Naive thymus-derived CD4-positive, alpha-beta T cell (primary cell): Measurements from ENCODE around the gene KRTDAP. TPM values are rescaled to one million over a fixed set of nuclear protein-coding genes. Genes with fewer than 3 reads are reported as not detected.

Experiments used
- ATAC-seq: fragments of 150-1000 bp; cut with Tn5 transposase; 2 replicates; pipeline ENCODE4 v1.10.0; 2021; ENCODE audit warnings: mild to moderate bottlenecking, moderate library complexity
- CTCF ChIA-PET: fragments of 350-600 bp; sonication (Branson Sonifier 250); formaldehyde crosslinking; loops from one replicate; lab custom pipeline; 2021; ENCODE audit warnings: antibody characterized with exemption; lab: Charles Lee
- POLR2A ChIA-PET: fragments of 350-600 bp; sonication (Branson Sonifier 250); formaldehyde crosslinking; loops from one replicate; lab custom pipeline; 2021; ENCODE audit warnings: antibody characterized with exemption, inconsistent platforms; lab: Charles Lee
- DNase-seq, 9 donors: peaks; one replicate each; pipeline versions ENCODE4 v3.0.0 to v3.0.0-alpha.2; 2020 to 2022; ENCODE audit warnings: mixed read lengths in 1 of 9
- H3K27ac ChIP-seq: one replicate; pipeline ENCODE4 v1.7.0; 2013; ENCODE audit warnings: mild to moderate bottlenecking, low read depth, low read length, moderate library complexity
- H3K27me3 ChIP-seq, 2 donors: one replicate each; pipeline ENCODE4 v1.7.0; 2013; ENCODE audit warnings: low read length in 2 of 2, mild to moderate bottlenecking in 2 of 2, moderate library complexity in 2 of 2; ENCODE audit not compliant: control insufficient read depth in 2 of 2, insufficient read depth in 2 of 2
- H3K36me3 ChIP-seq, 3 experiments: 1 replicate in 2 of 3; 2 replicates in 1 of 3; pipeline ENCODE4 v1.7.0; 2013; ENCODE audit warnings: low read length in 3 of 3, mild to moderate bottlenecking in 3 of 3, moderate library complexity in 1 of 3; ENCODE audit not compliant: insufficient read depth in 3 of 3, control insufficient read depth in 2 of 3
- H3K4me1 ChIP-seq, 2 donors: one replicate each; pipeline ENCODE4 v1.7.0; 2013; ENCODE audit warnings: low read length in 2 of 2, mild to moderate bottlenecking in 2 of 2, moderate library complexity in 1 of 2; ENCODE audit not compliant: control insufficient read depth in 2 of 2, insufficient read depth in 2 of 2
- H3K4me3 ChIP-seq: 2 replicates; pipeline ENCODE4 v1.7.0; 2013; ENCODE audit warnings: mild to moderate bottlenecking, low read length
- H3K9me3 ChIP-seq, 3 experiments: 1 replicate in 2 of 3; 2 replicates in 1 of 3; pipeline ENCODE4 v1.7.0; 2013; ENCODE audit warnings: low read length in 3 of 3; ENCODE audit not compliant: control insufficient read depth in 2 of 3
- H3K27ac Mint-ChIP-seq, 9 donors: one replicate each; pipeline ENCODE4 v1.8.0; 2020 to 2022; ENCODE audit warnings: mixed read lengths in 9 of 9, mild to moderate bottlenecking in 8 of 9, moderate library complexity in 5 of 9, inconsistent platforms in 2 of 9
- H3K27me3 Mint-ChIP-seq, 5 donors: one replicate each; pipeline ENCODE4 v1.8.0; 2021 to 2022; ENCODE audit warnings: mixed read lengths in 5 of 5, mild to moderate bottlenecking in 1 of 5
- H3K36me3 Mint-ChIP-seq, 5 donors: one replicate each; pipeline ENCODE4 v1.8.0; 2020 to 2022; ENCODE audit warnings: mixed read lengths in 5 of 5, mild to moderate bottlenecking in 3 of 5, inconsistent platforms in 1 of 5
- H3K4me1 Mint-ChIP-seq, 7 donors: one replicate each; pipeline ENCODE4 v1.8.0; 2020 to 2022; ENCODE audit warnings: mixed read lengths in 7 of 7, mild to moderate bottlenecking in 3 of 7, inconsistent platforms in 1 of 7
- H3K4me3 Mint-ChIP-seq, 10 donors: one replicate each; pipeline ENCODE4 v1.8.0; 2020 to 2022; ENCODE audit warnings: mild to moderate bottlenecking in 10 of 10, mixed read lengths in 10 of 10, moderate library complexity in 6 of 10, inconsistent platforms in 2 of 10
- H3K9me3 Mint-ChIP-seq, 11 donors: one replicate each; pipeline ENCODE4 v1.8.0; 2020 to 2022; ENCODE audit warnings: mixed read lengths in 11 of 11, mild to moderate bottlenecking in 4 of 11, inconsistent platforms in 1 of 11, moderate library complexity in 1 of 11
- intact Hi-C, 2 donors: fragments of 100-400 bp; cut with micrococcal nuclease; formaldehyde crosslinking; loops; one replicate each; pipeline ENCODE4 v1.15.1; 2023
- polyA plus RNA-seq, 2 donors: library from polyadenylated mRNA; unstranded; fragments of 300-500 nt; fragmentation: Illumina TruSeq; gene quantifications; one replicate each; pipeline ENCODE4 v1.2.3, GENCODE V29; 2021
- total RNA-seq, 6 experiments: library from RNA in 5 of 6; stranded (reverse) in 5 of 6; gene quantifications; 1 replicate in 5 of 6; 2 replicates in 1 of 6; pipeline ENCODE4 v1.2.3 and lab custom pipeline; 2021 to 2026

The KRTDAP gene
- total and polyA plus RNA-seq, 7 experiments from 2014 or later, result not detected

DNA sequence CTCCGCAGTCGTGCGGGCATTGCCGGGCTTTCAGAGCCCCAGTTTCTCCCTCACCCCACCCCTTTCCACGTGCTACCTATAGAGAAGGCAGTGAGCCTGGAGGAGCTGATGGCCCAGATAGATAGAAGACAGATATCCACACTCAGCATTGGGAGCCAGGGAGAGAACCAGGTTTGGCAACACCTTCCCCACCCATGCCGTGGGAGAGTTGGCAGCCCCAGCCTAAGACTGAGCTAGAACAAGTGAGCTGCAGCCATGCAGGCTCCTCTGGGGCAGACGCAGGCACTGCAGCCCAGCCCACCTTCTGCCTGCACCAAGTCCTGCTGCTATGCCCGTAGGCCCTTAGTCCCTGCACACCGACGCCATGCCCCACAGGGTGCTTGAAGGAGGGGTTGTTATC is 10.3 kb upstream of the KRTDAP start:
- H3K27me3 Mint-ChIP-seq, result peaks cover 0 to 18% (median 5%) of the 10 kb centered on the region in 5 donors
- Histone ChIP-seq H3K4me1 (no peaks in the 10 kb centered on the region), H3K36me3 (no peaks in the 10 kb centered on the region), H3K27ac (no peak overlapping the region), H3K9me3 (no peaks in the 10 kb centered on the region), H3K4me3 (no peak overlapping the region), H3K27me3 (no peaks in the 10 kb centered on the region)
- no peaks in the 10 kb centered on the region for H3K9me3 Mint-ChIP-seq
- ATAC-seq (no peak), DNase-seq (no peak)
- H3K4me1 Mint-ChIP-seq, result peaks cover 0 to 3% (median 0%) of the 10 kb centered on the region in 7 donors
- no peaks in the 10 kb centered on the region for H3K36me3 Mint-ChIP-seq
- H3K4me3 Mint-ChIP-seq, result no peak overlapping the region
- ChIA-PET POLR2A (no interaction called here), CTCF (interaction anchor here (0.5 kb wide), 1 partner anchor 146 kb away, joined by 3 read pairs; no protein-coding TSS in a partner anchor)
- intact Hi-C loops, result no loop called here
- H3K27ac Mint-ChIP-seq, result no peak overlapping the region

DNA sequence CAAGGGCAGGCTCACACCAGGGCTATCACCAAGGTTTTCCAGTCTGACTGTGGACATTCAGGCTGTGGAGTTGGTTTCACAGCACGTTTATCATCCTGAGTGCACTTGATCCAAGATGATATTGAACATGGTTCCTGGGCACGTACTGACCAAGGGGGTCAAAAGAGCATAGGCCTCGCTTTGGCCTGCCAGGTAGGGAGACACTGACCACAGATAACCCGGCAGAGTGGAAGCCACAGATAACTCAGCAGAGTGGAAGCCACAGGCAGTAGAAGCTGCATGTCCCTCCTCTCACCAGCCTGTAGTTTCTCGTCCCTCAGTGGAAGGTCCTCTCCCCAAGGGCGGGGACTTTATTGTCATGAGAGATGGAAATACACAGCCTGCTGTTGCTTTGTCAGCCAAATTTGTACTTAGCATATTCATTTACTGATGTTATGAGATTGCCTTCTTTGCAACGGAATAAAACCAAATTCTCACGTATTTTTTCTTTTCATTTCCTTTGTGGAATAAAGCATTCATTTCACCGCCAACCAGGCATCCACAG is 8.8 kb upstream of the KRTDAP start:
- no peaks in the 10 kb centered on the region for H3K27me3 ChIP-seq
- CTCF ChIA-PET, result no interaction called here
- no peaks in the 10 kb centered on the region for H3K36me3 ChIP-seq
- Mint-ChIP-seq H3K27me3 (peaks cover 0 to 10% (median 5%) of the 10 kb centered on the region in 5 donors), H3K4me1 (peaks cover 0 to 11% (median 6%) of the 10 kb centered on the region in 7 donors), H3K4me3 (no peak overlapping the region), H3K36me3 (no peaks in the 10 kb centered on the region), H3K9me3 (no peaks in the 10 kb centered on the region), H3K27ac (no peak overlapping the region)
- POLR2A ChIA-PET, result no interaction called here
- no peak overlapping the region for H3K4me3 ChIP-seq
- H3K9me3 ChIP-seq, result no peaks in the 10 kb centered on the region
- DNase-seq (no peak), ATAC-seq (no peak)
- intact Hi-C loops, result loop anchor here in 1 of 2 donors (10.0 kb wide), 1 partner anchor 434 kb away; no protein-coding TSS in a partner anchor
- H3K4me1 ChIP-seq, result no peaks in the 10 kb centered on the region
- H3K27ac ChIP-seq, result no peak overlapping the region

DNA sequence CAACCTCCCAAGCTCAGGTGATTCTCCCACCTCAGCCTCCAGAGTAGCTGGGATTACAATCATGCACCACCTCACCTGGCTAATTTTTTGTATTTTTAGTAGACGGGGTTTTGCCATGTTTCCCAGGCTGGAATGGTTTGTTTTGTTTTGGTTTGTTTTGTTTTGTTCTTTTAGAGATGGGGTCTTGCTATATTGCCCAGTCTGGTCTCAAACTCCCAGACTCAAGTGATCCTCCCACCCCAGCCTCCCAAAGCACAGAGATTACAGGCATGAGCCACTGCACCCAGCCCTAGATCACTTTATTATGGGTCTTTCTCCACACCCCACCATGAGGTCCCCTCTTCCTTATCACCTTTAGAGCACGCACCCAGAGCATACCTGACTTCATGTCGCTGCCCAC is 8.0 kb upstream of the KRTDAP start:
- DNase-seq, result no peak
- H3K4me3 Mint-ChIP-seq, result no peak overlapping the region
- no peaks in the 10 kb centered on the region for H3K27me3 ChIP-seq
- CTCF ChIA-PET, result interaction anchor here (1.6 to 2.5 kb wide), 2 partner anchors 12 to 145 kb away, joined by 4 to 9 read pairs; no protein-coding TSS in a partner anchor
- H3K27ac Mint-ChIP-seq, result no peak overlapping the region
- H3K27me3 Mint-ChIP-seq, result peaks cover 0 to 8% (median 5%) of the 10 kb centered on the region in 5 donors
- H3K9me3 ChIP-seq, result no peaks in the 10 kb centered on the region
- no peaks in the 10 kb centered on the region for H3K4me1 ChIP-seq
- no peak for ATAC-seq
- H3K36me3 ChIP-seq, result no peaks in the 10 kb centered on the region
- H3K36me3 Mint-ChIP-seq, result no peaks in the 10 kb centered on the region
- H3K4me3 ChIP-seq, result no peak overlapping the region
- no peaks in the 10 kb centered on the region for H3K9me3 Mint-ChIP-seq
- H3K27ac ChIP-seq, result no peak overlapping the region
- POLR2A ChIA-PET, result interaction anchor here (0.7 kb wide), 1 partner anchor 65 kb away, joined by 3 read pairs; no protein-coding TSS in a partner anchor
- intact Hi-C loops, result loop anchor here in 1 of 2 donors (10.0 kb wide), 1 partner anchor 433 kb away; no protein-coding TSS in a partner anchor
- peaks cover 0 to 11% (median 6%) of the 10 kb centered on the region in 7 donors for H3K4me1 Mint-ChIP-seq

- Mint-ChIP-seq H3K36me3 (no peaks in the 10 kb centered on the region), H3K4me1 (peaks cover 0 to 11% (median 6%) of the 10 kb centered on the region in 7 donors), H3K9me3 (no peaks in the 10 kb centered on the region), H3K27me3 (peaks cover 0 to 6% (median 5%) of the 10 kb centered on the region in 5 donors), H3K27ac (no peak overlapping the region), H3K4me3 (no peak overlapping the region)
- H3K4me1 ChIP-seq, result no peaks in the 10 kb centered on the region
- ChIA-PET CTCF (interaction anchor here (1.3 to 2.5 kb wide), 3 partner anchors 9 to 144 kb away, joined by 4 to 9 read pairs (median 5); no protein-coding TSS in a partner anchor), POLR2A (interaction anchor here (0.5 kb wide), 1 partner anchor 337 kb away, joined by 3 read pairs; no protein-coding TSS in a partner anchor)
- no peaks in the 10 kb centered on the region for H3K9me3 ChIP-seq
- intact Hi-C loops, result loop anchor here in 1 of 2 donors (10.0 kb wide), 1 partner anchor 433 kb away; no protein-coding TSS in a partner anchor
- ATAC-seq, result no peak
- H3K36me3 ChIP-seq, result no peaks in the 10 kb centered on the region
- DNase-seq, result no peak
- H3K27me3 ChIP-seq, result no peaks in the 10 kb centered on the region
- H3K27ac ChIP-seq, result no peak overlapping the region
- H3K4me3 ChIP-seq, result no peak overlapping the region
These were observed 7.1 kb upstream of the KRTDAP start for GRCh38 chr19:35497406-35497805.

DNA sequence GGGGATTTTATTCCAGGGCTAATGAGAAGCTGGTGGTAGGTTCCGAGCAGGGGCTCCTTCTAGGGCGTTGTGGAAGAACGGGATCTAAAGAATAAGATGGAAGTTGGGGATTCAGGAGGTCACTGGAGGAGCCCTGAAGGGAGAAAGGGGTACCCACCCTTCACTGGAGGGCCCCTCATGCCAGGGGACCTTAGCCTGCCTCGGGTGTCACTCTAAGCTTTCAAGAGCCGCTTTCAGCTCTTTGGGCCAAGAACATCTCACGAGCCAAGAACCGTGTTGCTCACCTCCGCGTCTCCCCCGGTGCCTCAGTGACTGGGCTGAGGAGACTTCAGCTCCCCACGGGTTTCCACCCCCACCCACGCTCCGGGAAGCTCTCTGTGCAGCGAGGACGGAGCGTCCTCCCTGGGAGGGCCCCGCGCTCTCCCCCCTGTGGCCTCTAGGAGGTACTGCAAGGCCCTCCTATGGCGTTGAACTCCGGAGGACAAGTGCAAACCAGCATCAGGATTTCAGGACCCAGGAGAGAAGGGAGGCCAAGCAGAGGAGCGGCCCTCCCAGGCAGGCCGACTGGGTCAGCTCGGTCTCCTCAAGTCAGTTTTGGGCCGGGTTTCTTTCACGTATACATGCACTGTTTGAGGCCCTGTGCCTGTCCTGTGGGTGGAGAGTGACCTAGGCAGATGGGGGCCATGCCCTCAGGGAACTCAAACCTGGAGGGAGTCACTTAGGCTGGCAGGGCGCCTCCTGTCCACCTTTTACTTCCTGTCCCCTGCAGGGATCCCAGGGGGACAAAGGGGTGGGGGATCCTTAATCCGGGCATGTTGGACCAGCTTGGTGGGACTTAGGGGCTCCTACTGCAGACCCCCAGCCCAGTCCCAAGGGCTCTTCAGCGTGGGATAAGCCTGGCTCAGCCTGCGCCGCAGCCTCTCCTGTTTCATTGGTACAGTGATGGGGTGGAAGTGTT is 5.1 kb upstream of the KRTDAP start:
- Mint-ChIP-seq H3K4me3 (peak overlapping the region in 7 of 10 donors; percentile 17 to 62 (median 45)), H3K27me3 (peaks cover 0 to 12% (median 0%) of the 10 kb centered on the region in 5 donors), H3K27ac (peak overlapping the region in 3 of 9 donors; percentile 22 to 62 (median 47)), H3K4me1 (peaks cover 0 to 9% (median 6%) of the 10 kb centered on the region in 7 donors), H3K9me3 (no peaks in the 10 kb centered on the region), H3K36me3 (no peaks in the 10 kb centered on the region)
- ATAC-seq (peak; percentile 99), DNase-seq (peak; percentile 38 to 81 (median 60))
- intact Hi-C loops, result loop anchor here (1.0 to 10.0 kb wide), 6 partner anchors 33 to 431 kb away; no protein-coding TSS in a partner anchor
- POLR2A ChIA-PET, result interaction anchor here (0.6 kb wide), 1 partner anchor 21 kb away, joined by 3 read pairs; no protein-coding TSS in a partner anchor
- H3K4me1 ChIP-seq, result no peaks in the 10 kb centered on the region
- H3K27ac ChIP-seq, result no peak overlapping the region
- no peak overlapping the region for H3K4me3 ChIP-seq
- CTCF ChIA-PET, result interaction anchor here (0.6 to 1.6 kb wide), 14 partner anchors 20 to 451 kb away, joined by 3 to 15 read pairs (median 3); partner anchors contain the start of gene FFAR1
- no peaks in the 10 kb centered on the region for H3K9me3 ChIP-seq
- H3K27me3 ChIP-seq, result no peaks in the 10 kb centered on the region
- no peaks in the 10 kb centered on the region for H3K36me3 ChIP-seq

- H3K4me1 Mint-ChIP-seq, result peaks cover 0 to 9% (median 6%) of the 10 kb centered on the region in 7 donors
- no peak for DNase-seq
- H3K4me3 Mint-ChIP-seq, result no peak overlapping the region
- H3K27me3 Mint-ChIP-seq, result peaks cover 0 to 17% (median 0%) of the 10 kb centered on the region in 5 donors
- H3K27me3 ChIP-seq, result no peaks in the 10 kb centered on the region
- H3K9me3 Mint-ChIP-seq, result no peaks in the 10 kb centered on the region
- no peak overlapping the region for H3K27ac Mint-ChIP-seq
- H3K9me3 ChIP-seq, result no peaks in the 10 kb centered on the region
- ATAC-seq, result no peak
- intact Hi-C loops, result loop anchor here in 1 of 2 donors (10.0 kb wide), 1 partner anchor 429 kb away; no protein-coding TSS in a partner anchor
- no peak overlapping the region for H3K27ac ChIP-seq
- ChIA-PET CTCF (interaction anchor here (0.7 to 1.3 kb wide), 2 partner anchors 31 to 141 kb away, joined by 3 read pairs; no protein-coding TSS in a partner anchor), POLR2A (no interaction called here)
- H3K36me3 Mint-ChIP-seq, result no peaks in the 10 kb centered on the region
- no peaks in the 10 kb centered on the region for H3K36me3 ChIP-seq
- no peaks in the 10 kb centered on the region for H3K4me1 ChIP-seq
- no peak overlapping the region for H3K4me3 ChIP-seq
These were observed 3.7 kb upstream of the KRTDAP start for GRCh38 chr19:35493971-35494370.
